HepG2 (cell line): ENCODE results near the gene DNAJA3. TPM values are rescaled to one million over a fixed set of nuclear protein-coding genes. Genes with fewer than 3 reads are reported as not detected.

ENCODE experiments used
- BHLHE40 ChIP-seq: IDR thresholded peaks from 2 replicates; pipeline ENCODE4 v1.6.1; 2011; ENCODE audit warnings: low read length, improper control_type of control experiment
- CEBPB ChIP-seq: IDR thresholded peaks from 2 replicates; pipeline ENCODE4 v1.6.1; 2011; ENCODE audit warnings: low read depth, low read length, improper control_type of control experiment, borderline replicate concordance
- CREB1 ChIP-seq, 2 experiments: fragments of 450-650 bp in 1 of 2; IDR thresholded peaks; 2 replicates each; pipeline ENCODE4 v1.6.1; 2016 to 2017; ENCODE audit warnings: control low read depth in 1 of 2, mild to moderate bottlenecking in 1 of 2, missing compliant biosample characterization in 1 of 2, missing genetic modification characterization in 1 of 2
- DR1 ChIP-seq: sonication (generic); formaldehyde crosslinking; IDR thresholded peaks from 2 replicates; pipeline ENCODE4 v1.8.0; 2021; ENCODE audit warnings: mild to moderate bottlenecking, missing genetic modification reagents, inconsistent platforms
- ELF3 ChIP-seq: IDR thresholded peaks from 2 replicates; pipeline ENCODE4 v1.6.1; 2016; ENCODE audit warnings: missing genetic modification reagents, missing compliant biosample characterization
- GZF1 ChIP-seq: sonication (generic); formaldehyde crosslinking; IDR thresholded peaks from 2 replicates; pipeline ENCODE4 v1.5.1; 2020; ENCODE audit warnings: mild to moderate bottlenecking, missing genetic modification reagents
- HOXA9 ChIP-seq: sonication (generic); formaldehyde crosslinking; IDR thresholded peaks from 2 replicates; pipeline ENCODE4 v1.8.1; 2022; ENCODE audit warnings: missing genetic modification reagents, mild to moderate bottlenecking, moderate library complexity, borderline replicate concordance
- HOXD1 ChIP-seq: sonication (generic); formaldehyde crosslinking; IDR thresholded peaks from 2 replicates; pipeline ENCODE4 v1.5.0; 2020; ENCODE audit warnings: missing genetic modification reagents
- LCORL ChIP-seq, 2 experiments: fragments of 450-650 bp in 1 of 2; sonication (generic) in 1 of 2; formaldehyde crosslinking in 1 of 2; IDR thresholded peaks; 2 replicates each; pipeline versions ENCODE4 v1.5.0 to v1.6.1; 2017 to 2020; ENCODE audit warnings: antibody characterized with exemption in 1 of 2, missing genetic modification reagents in 1 of 2
- NAIF1 ChIP-seq: sonication (generic); formaldehyde crosslinking; IDR thresholded peaks from 2 replicates; pipeline ENCODE4 v1.5.0; 2020; ENCODE audit warnings: mild to moderate bottlenecking, missing genetic modification reagents, borderline replicate concordance
- NFKBIZ ChIP-seq: IDR thresholded peaks from 2 replicates; pipeline ENCODE4 v1.6.1; 2018; ENCODE audit warnings: missing genetic modification reagents, missing compliant biosample characterization
- PHF8 ChIP-seq: sonication (generic); formaldehyde crosslinking; IDR thresholded peaks from 2 replicates; pipeline ENCODE4 v1.5.0; 2020; ENCODE audit warnings: missing genetic modification reagents
- SSRP1 ChIP-seq: IDR thresholded peaks from 2 replicates; pipeline ENCODE4 v1.6.1; 2016; ENCODE audit warnings: control low read depth
- TCF7 ChIP-seq: sonication (generic); IDR thresholded peaks from 2 replicates; pipeline ENCODE4 v1.6.1; 2016; ENCODE audit warnings: antibody characterized with exemption, low read depth
- ZNF30 ChIP-seq: sonication (generic); formaldehyde crosslinking; IDR thresholded peaks from 2 replicates; pipeline ENCODE4 v1.5.0; 2020; ENCODE audit warnings: mild to moderate bottlenecking, missing genetic modification reagents
- ZNF574 ChIP-seq: sonication (generic); formaldehyde crosslinking; IDR thresholded peaks from 2 replicates; pipeline ENCODE4 v1.4.0; 2020; ENCODE audit warnings: missing genetic modification reagents
- ZNF710 ChIP-seq: sonication (generic); formaldehyde crosslinking; IDR thresholded peaks from 2 replicates; pipeline ENCODE4 v1.5.0; 2020; ENCODE audit warnings: mild to moderate bottlenecking, missing genetic modification reagents, borderline replicate concordance
- ZZZ3 ChIP-seq: sonication (generic); formaldehyde crosslinking; IDR thresholded peaks from 2 replicates; pipeline ENCODE4 v1.4.0; 2020; ENCODE audit warnings: missing genetic modification reagents, mild to moderate bottlenecking, borderline replicate concordance
- polyA plus RNA-seq, 8 experiments: library from polyadenylated mRNA; depleted of rRNA in 3 of 8; stranded (reverse) in 7 of 8; unstranded in 1 of 8; fragments of >200 nt; fragmentation: Illumina TruSeq in 4 of 8; extraction: Trizol in 4 of 8; gene quantifications; 2 replicates each; pipeline versions ENCODE4 v1.2.1 to v1.2.3, GENCODE V29; 2011 to 2016; ENCODE audit warnings: low read depth in 4 of 8, missing spikeins in 1 of 8, mixed read lengths in 1 of 8; ENCODE audit not compliant: insufficient read depth in 1 of 8
- total RNA-seq, 5 experiments: library from RNA; depleted of rRNA; stranded (reverse); fragments of >200 nt; fragmentation: Illumina TruSeq; extraction: Trizol; gene quantifications; 2 replicates each; pipeline ENCODE4 v1.2.3, GENCODE V29; 2016; ENCODE audit warnings: low read depth in 1 of 5
- TF ChIP-seq, protein P1 (sequence below): sonication (generic); formaldehyde crosslinking; conservative IDR thresholded peaks from 2 replicates; pipeline ENCODE4 v1.4.0; 2020; ENCODE audit warnings: missing genetic modification reagents
- TF ChIP-seq, protein P2 (sequence below): sonication (generic); formaldehyde crosslinking; IDR thresholded peaks from 2 replicates; pipeline ENCODE4 v1.5.1; 2020; ENCODE audit warnings: mild to moderate bottlenecking, missing genetic modification reagents

The DNAJA3 gene
- total and polyA plus RNA-seq, 2 of the 13 experiments (the other 11 are each of a cell fraction or from before 2014, with no cell fraction given), result 77.0 to 83.3 TPM

GRCh38 chr16:4426021-4426684, 485 bp downstream of the DNAJA3 start (continued):
- peak; percentile 80; the same call in 1 of the 2 replicates for TF ChIP-seq ZNF710 (CRISPR knock-in tag)
- TF ChIP-seq, protein P1, sequence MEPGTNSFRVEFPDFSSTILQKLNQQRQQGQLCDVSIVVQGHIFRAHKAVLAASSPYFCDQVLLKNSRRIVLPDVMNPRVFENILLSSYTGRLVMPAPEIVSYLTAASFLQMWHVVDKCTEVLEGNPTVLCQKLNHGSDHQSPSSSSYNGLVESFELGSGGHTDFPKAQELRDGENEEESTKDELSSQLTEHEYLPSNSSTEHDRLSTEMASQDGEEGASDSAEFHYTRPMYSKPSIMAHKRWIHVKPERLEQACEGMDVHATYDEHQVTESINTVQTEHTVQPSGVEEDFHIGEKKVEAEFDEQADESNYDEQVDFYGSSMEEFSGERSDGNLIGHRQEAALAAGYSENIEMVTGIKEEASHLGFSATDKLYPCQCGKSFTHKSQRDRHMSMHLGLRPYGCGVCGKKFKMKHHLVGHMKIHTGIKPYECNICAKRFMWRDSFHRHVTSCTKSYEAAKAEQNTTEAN (CRISPR knock-in tag), result no peak
- TF ChIP-seq CEBPB, result peak; percentile 88
- no peak for TF ChIP-seq NAIF1 (CRISPR knock-in tag)
- TF ChIP-seq, protein P2, sequence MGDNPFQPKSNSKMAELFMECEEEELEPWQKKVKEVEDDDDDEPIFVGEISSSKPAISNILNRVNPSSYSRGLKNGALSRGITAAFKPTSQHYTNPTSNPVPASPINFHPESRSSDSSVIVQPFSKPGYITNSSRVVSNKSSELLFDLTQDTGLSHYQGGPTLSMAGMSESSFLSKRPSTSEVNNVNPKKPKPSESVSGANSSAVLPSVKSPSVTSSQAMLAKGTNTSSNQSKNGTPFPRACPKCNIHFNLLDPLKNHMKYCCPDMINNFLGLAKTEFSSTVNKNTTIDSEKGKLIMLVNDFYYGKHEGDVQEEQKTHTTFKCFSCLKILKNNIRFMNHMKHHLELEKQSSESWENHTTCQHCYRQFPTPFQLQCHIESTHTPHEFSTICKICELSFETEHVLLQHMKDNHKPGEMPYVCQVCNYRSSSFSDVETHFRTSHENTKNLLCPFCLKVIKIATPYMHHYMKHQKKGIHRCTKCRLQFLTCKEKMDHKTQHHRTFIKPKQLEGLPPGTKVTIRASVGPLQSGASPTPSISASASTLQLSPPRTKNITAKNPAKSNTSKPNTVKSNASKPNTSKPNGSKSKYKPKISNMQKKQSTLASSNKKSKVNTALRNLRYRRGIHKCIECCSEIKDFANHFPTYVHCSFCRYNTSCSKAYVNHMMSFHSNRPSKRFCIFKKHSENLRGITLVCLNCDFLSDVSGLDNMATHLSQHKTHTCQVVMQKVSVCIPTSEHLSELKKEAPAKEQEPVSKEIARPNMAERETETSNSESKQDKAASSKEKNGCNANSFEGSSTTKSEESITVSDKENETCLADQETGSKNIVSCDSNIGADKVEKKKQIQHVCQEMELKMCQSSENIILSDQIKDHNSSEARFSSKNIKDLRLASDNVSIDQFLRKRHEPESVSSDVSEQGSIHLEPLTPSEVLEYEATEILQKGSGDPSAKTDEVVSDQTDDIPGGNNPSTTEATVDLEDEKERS (CRISPR knock-in tag), result no peak
- TF ChIP-seq LCORL (IDR thresholded peaks at IDR 0.05), result no peak
- TF ChIP-seq LCORL (CRISPR knock-in tag; IDR thresholded peaks at IDR 0.05), result peak; percentile 73
- TF ChIP-seq TCF7, result peak; percentile 50
- no peak for TF ChIP-seq HOXD1 (CRISPR knock-in tag)
- peak; percentile 38 for TF ChIP-seq PHF8 (CRISPR knock-in tag)
- TF ChIP-seq ELF3 (CRISPR knock-in tag), result peak; percentile 67
- TF ChIP-seq ZZZ3 (CRISPR knock-in tag), result peak; percentile 47; the same call in 1 of the 2 replicates
- peak; percentile 14; the same call in 1 of the 2 replicates for TF ChIP-seq DR1 (CRISPR knock-in tag)
- no peak for TF ChIP-seq HOXA9 (CRISPR knock-in tag)
- 0 out of 2 replicates have a peak, but pooled peaks have one; percentile 11 for TF ChIP-seq GZF1
- peak; percentile 44; the same call in 1 of the 2 replicates for TF ChIP-seq ZNF30 (CRISPR knock-in tag)
- TF ChIP-seq ZNF574 (CRISPR knock-in tag), result peak; percentile 21; the same call in 1 of the 2 replicates
- 0 out of 2 replicates have a peak, but pooled peaks have one; percentile 17 for TF ChIP-seq SSRP1 (CRISPR knock-in tag)
- TF ChIP-seq BHLHE40, result no peak
- no peak; the same call in 1 of the 2 replicates for TF ChIP-seq NFKBIZ (CRISPR knock-in tag)
- 0 out of 2 replicates have a peak, but pooled peaks have one; percentile 33 for TF ChIP-seq CREB1 (IDR thresholded peaks at IDR 0.05)
- TF ChIP-seq CREB1 (CRISPR knock-in tag; IDR thresholded peaks at IDR 0.05), result peak; percentile 50
